GM18909 (cell line): ENCODE data around the gene KIF27.
"Not testable (repeated sequence)": the region's sequence is repeated elsewhere in the genome, so short reads cannot be mapped to it uniquely, and the experiment has no call there.

ENCODE experiments used
- ATAC-seq: cut with Tn5 transposase; IDR thresholded peaks from one replicate; pipeline ENCODE4 v1.9.1; 2021; ENCODE audit warnings: mild to moderate bottlenecking; ENCODE audit not compliant: unreplicated experiment, poor library complexity

Gene KIF27

DNA sequence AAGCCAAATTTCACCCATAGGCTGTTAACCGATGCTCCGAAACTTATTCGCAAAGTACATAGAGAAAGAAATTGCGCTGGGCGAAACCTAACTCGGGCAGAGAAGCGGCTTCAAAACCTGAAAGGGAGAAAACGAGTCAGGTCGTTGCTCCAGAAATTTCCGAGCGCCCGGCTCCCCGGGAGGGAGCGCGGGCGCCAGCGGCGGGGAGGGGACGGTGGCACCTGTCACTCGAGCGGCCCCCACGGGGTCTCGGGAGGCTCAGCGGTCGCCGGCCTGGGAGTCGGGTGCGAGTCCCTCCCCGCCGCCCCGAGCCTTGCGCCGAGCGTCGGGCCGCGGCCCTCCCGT, 104.2 kb downstream of the KIF27 start:
- ATAC-seq: not testable (repeated sequence)

DNA sequence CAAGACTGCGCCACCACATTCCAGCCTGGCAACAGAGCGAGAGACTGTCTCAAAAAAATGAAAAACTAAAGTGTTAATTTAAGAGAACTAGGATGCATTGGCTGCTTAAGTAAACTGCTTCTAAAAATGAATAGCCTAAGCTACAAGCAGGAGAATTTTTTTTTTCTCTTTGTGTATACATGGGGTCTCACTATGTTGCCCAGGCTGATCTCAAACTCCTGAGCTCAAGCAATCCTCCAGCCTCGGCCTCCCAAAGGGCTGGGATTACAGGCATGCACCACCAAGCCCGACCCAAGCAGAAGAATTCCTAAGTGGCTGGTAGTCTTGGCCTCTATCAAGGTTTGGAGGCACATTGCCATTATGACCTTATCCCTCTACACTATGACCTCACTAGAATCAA, 106.1 kb downstream of the KIF27 start:
- ATAC-seq: not testable (repeated sequence)

DNA sequence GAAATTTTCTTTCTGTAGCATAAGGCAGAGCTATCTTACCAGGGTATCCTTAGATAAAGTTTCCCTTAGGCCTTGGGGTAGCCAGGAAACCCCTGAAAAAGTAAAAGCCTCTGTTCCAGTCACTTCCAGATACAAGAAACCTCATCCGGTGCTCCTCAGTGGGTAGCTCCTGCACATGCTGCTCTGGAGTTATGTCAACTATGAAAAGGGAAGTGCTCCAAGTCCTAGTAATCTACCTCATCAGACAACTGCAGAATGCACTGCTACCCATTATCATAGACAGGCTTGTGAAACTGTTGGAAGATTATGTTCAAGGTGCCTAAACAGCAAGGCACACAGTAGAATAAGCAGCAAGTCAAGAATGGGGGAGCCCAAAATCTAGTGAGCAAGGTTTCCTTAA, 112.0 kb downstream of the KIF27 start:
- not testable (repeated sequence) for ATAC-seq

DNA sequence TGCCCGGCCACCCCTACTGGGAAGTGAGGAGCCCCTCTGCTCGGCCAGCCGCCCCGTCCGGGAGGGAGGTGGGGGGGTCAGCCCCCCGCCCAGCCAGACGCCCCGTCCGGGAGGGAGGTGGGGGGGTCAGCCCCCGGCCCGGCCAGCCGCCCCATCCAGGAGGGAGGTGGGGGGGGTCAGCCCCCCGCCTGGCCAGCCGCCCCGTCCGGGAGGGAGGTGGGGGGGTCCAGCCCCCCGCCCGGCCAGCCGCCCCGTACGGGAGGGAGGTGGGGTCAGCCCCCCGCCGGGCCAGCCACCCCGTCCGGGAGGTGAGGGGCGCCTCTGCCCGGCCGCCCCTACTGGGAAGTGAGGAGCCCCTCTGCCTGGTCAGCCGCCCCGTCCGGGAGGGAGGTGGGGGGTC, 116.8 kb downstream of the KIF27 start:
- ATAC-seq: not testable (repeated sequence)

DNA sequence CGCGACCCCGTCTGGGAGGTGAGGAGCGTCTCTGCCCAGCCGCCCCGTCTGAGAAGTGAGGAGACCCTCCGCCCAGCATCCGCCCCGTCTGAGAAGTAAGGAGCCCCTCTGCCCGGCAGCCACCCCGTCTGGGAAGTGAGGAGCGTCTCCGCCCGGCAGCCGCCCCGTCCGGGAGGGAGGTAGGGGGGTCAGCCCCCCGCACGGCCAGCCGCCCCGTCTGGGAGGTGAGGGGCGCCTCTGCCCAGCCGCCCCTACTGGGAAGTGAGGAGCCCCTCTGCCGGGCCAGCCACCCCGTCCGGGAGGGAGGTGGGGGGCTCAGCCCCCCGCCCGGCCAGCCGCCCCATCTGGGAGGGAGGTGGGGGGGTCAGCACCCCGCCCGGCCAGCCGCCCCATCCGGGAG, 117.3 kb downstream of the KIF27 start:
- ATAC-seq: not testable (repeated sequence)

DNA sequence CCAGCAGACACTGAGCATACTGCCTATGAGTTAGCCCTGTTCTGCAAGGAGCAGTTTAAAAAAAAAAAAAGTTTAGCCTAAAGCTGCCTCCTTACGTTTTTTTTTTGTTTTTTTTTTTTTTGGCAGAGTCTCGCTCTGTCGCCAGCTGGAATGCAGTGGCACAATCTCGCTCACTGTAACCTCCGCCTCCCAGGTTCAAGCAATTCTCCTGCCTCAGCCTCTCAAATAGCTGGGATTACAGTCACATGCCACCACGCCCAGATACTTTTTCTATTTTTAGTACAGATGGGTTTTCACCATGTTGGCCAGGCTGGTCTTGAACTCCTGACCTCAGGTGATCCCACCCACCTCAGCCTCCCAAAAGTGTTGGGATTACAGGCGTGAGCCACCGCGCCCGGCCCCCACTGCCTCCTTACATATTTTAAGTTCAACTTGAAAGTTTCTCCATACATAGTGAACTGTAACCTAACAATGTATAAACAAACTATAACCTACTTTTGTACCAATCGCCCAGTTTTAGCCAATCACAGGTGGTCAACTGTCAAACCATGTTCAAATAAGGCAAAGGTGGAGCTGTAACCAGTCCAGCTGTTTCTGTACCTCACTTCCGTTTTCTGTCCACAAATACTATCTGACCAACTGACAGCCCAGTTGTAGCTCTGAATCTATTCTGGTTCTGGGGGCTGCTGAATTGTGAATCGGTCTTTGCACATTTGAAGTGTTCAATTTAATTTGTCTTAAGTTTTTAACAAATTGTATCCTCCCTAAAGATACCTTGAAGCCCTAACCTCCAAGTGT, 120.8 kb downstream of the KIF27 start:
- no peak for ATAC-seq

DNA sequence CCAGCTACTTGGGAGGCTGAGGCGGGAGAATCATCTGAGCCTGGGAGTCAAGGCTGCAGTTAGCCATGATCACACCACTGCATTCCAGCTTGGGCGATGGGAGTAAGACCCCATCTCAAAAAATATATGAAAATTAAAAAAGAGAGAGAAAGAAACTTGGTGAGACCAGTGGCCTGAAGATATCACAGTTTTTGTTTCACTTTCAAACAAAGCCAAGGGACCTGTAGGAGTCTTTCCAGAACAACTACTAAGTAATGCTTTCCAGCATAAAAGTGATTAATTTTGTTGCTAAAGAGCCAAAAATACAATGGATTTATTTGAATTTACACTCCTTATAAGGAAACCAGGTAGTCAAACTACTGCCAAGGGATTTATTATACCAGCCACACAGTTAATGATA, 127.2 kb downstream of the KIF27 start:
- ATAC-seq: no peak

DNA sequence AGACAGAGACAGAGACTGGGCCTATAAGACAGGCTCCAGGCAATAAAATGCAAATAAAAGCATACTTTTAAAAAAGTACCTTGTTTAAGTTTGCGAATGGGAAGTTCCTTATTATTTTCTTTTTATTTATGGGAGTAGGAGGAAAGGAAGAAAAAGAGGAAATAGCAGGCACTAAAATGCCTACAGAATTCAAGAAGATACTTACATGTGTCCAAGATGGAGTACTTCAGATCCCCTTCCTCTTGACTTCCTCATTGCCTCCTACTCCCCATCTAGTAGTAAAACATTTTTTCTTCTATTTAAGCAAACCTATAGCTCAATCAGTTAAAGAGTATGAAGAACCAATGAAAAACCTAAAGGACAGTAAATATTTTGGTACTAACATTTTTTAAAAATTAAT, 128.5 kb downstream of the KIF27 start:
- no peak for ATAC-seq
